KOPT-K1 (cell line): ENCODE measurements around the gene BRD1.

Experiments used
- H3K27ac ChIP-seq: fragments of 200-600 bp; sonication (generic); 2 replicates; pipeline ENCODE4 v1.5.1; 2016; ENCODE audit warnings: antibody characterized with exemption, mild to moderate bottlenecking, low read depth, low read length; ENCODE audit not compliant: poor library complexity, severe bottlenecking
- H3K36me3 ChIP-seq: fragments of 200-600 bp; sonication (generic); 2 replicates; pipeline ENCODE4 v1.5.1; 2017; ENCODE audit warnings: antibody characterized with exemption, mild to moderate bottlenecking, low read length, moderate library complexity; ENCODE audit not compliant: insufficient read depth
- H3K9me3 ChIP-seq: fragments of 200-600 bp; sonication (generic); 2 replicates; pipeline ENCODE4 v1.5.1; 2017; ENCODE audit warnings: antibody characterized with exemption, low read length, mild to moderate bottlenecking; ENCODE audit not compliant: insufficient read depth, poor library complexity, severe bottlenecking

BRD1 gene

DNA sequence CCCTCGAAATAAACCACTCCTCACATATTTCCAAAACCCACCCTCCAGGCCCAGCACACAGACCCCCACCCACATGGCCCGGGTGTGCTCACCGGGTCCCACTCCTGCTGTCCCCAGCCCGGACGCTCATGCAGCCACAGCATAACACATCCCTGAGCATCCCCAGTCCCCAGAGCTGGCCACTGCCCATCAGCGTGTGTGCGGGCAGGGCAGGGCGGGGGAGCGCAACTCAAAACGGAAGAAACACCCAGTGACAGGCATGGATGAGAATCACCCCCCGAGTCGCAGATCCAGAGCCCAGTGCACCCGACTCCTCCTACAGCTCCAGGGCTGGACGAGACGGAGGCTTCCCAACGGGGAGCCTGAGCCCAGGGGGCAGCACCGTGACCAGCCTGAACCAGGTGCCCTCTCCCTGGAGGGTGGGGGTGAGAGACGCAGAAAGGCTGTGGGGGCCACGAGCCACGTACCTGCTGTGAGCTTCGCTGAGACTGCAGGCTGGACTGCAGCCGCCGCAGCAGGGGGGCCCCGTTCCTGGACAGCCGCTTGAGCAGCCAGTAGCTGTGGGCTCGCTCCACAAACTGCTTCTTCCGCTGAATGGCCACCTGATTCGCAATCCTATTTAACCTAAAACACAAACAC lies 23.8 kb downstream of the BRD1 start:
- H3K36me3 ChIP-seq: peaks cover 97% of the 10 kb centered on the region
- no peak overlapping the region for H3K27ac ChIP-seq
- H3K9me3 ChIP-seq: no peaks in the 10 kb centered on the region

DNA sequence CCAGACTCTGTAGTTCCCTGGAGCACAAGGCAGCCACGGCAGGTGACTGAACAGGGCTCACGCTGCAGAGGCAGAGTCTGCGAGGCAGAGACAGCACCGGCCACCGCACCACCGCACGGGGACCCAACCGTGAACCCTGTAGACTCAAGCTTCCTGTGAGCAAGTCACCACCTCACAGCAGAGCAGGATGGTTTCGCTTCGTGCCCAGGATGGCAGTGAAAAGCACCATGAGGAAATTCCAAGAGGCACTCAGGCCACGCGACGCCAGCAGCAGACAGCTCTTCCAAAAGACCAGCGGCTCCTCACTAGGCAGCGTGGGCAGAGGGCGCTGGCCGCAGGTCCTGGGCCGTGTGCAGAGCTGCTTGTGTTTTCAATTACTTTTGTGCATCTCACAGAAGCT lies 24.5 kb downstream of the BRD1 start:
- Histone ChIP-seq H3K36me3 (peaks cover 97% of the 10 kb centered on the region), H3K9me3 (no peaks in the 10 kb centered on the region)

DNA sequence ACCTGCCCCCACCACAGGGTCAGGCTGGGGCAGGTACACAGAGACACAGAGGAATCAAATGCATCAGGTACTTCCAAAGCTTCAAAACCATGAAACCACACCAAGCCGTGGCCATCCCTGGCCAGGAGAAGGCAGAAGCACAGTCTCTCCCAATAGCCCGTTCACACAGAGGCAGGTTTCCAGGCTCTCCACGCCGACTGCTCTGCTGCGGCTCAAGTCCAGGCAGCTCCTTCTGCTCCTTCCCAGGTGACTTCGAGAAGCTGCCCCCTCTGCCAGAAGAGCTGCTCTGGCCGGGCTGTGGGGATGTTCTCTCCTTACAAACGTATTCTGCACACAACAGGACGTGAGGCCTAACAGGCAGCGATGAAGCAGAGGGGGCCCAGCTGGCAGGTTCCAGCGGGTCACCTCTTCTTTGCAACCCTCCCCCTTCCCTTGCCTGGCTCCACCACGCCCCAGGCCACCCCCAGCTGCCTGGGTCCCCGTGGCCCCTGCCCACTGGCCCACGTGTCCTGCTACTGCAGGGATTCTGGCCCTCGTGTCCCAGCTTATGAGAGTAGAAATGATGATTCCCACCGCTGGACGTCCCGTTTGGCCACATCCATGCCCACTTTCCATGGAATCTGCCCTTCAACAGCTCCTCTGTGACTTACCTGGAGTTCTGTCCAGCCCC lies 26.1 kb downstream of the BRD1 start:
- Histone ChIP-seq H3K9me3 (no peaks in the 10 kb centered on the region), H3K36me3 (peaks cover 97% of the 10 kb centered on the region), H3K27ac (no peak overlapping the region)

More for the DNA sequence above, 24.5 kb downstream of the BRD1 start:
- H3K27ac ChIP-seq: no peak overlapping the region

DNA sequence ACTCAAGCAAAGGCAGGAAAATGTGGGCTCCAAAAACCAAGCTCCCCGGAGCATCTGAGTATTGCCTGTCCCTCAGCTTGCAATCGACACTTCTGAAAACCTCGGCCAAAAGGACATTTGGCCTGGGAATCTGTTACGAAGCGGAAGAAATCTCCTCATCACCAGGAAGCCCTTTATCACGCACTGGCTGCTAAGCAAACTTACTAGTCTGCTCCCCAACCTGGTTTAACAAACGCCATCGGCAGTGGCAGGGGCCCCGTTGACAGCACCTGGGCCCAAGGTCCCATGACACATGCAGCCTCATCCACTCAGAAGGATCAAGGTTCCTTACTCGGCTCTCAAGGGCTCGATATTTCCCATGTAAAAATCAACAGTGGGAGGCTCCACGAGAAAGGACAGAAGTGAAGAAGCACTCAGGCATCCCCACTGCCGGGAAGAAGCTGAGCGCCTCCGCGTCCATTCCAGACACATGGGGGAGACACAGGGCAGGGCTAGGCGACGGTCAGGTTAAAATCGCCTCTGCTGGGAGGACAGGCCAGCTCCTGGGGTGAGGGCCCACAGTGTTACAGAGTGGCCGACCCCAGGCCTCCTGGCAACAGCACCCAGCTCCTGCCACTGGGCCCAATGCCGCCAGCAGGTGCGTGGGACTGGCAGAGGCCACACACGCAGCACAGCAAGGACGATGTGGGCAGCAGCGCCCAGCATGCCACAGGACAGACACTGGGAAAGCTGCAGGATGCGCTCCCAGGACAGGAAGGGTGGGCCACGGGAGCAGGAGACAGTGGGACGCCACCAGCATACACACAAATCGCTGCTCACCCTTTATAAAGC lies 27.1 kb downstream of the BRD1 start:
- H3K27ac ChIP-seq: no peak overlapping the region
- no peaks in the 10 kb centered on the region for H3K9me3 ChIP-seq
- H3K36me3 ChIP-seq: peaks cover 97% of the 10 kb centered on the region

DNA sequence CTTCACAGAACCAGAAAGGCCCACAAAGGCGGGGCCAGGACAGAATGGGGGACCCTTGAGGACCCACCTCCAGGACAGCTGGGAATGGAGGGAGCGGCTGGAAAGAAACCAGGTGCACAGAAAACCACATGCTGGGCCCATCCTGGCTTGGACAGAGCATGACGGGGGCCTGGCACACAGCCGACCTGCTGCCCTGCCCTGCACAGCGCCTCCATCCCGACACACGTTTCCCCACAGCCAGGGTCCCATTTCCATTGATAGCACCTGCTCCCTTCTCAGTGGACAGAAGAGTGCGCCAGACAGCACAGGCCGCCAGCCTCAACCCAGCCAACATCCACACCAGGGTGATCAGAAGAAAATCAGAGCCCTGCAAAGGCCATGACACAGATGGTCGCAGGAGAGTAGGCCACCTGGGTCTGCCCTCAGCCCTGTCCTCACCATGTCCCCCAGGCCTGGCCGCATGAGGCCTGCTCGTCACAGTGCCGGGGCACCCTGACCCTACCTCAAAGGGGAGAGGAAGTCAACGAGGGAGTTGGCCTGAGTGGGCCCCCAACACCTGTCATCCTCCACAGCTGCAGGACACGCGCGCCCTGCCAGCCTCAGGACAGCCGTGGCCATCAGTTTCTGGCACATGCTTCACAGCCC lies 28.1 kb downstream of the BRD1 start:
- peaks cover 97% of the 10 kb centered on the region for H3K36me3 ChIP-seq
- no peak overlapping the region for H3K27ac ChIP-seq
- no peaks in the 10 kb centered on the region for H3K9me3 ChIP-seq

DNA sequence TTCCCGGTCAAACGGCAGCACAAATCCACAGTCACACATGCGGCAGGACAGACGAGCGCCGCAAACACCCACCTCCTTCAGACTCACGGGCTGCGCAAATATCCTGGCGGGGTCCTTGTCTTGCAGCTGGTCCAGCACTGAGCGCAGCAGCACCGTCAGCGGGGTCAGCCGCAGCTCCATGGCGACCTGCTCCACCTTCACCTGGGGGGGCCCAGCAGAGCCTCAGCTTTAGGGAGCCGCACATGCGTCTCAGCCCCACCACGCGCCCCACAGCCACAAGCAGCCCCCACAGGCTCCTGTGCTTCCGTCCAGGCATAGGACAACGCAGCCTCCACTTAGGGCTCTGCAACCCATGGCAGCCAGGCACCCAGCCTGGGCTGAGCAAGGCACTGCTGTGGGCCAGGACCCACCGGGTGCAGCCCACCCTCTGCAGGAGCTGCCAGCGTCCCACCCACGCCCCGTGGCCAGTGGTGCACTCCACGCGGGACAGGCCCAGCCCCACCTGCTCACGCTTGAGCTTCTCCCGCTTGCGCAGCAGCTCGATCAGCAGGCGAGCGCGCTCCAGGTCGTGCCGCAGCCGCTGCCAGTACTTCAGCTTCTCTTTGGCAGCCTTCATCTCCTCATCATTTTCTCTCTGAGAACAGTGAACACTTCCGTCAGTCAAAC lies 29.1 kb downstream of the BRD1 start:
- Histone ChIP-seq H3K36me3 (peaks cover 97% of the 10 kb centered on the region), H3K9me3 (no peaks in the 10 kb centered on the region), H3K27ac (no peak overlapping the region)

DNA sequence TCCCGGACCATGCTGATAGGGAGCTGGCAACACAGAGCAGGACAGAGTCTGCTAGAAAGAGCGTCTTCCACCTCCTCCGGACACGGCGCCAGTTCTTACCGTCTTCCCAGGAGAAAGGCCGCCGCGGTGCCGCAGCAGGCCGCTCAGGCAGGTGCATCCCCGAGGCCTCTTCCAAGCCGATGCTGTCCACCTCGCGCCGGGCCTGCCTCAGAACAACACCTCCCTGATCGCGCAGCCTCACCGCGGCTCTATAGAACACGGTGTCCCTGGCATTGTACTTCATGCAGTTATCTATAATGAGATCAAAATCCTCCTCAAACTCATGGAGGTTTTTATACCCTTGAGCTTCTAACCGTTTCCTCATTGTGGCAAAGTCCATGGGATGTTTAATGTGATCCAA lies 30.0 kb downstream of the BRD1 start:
- peaks cover 97% of the 10 kb centered on the region for H3K36me3 ChIP-seq
- no peaks in the 10 kb centered on the region for H3K9me3 ChIP-seq
- H3K27ac ChIP-seq: no peak overlapping the region

DNA sequence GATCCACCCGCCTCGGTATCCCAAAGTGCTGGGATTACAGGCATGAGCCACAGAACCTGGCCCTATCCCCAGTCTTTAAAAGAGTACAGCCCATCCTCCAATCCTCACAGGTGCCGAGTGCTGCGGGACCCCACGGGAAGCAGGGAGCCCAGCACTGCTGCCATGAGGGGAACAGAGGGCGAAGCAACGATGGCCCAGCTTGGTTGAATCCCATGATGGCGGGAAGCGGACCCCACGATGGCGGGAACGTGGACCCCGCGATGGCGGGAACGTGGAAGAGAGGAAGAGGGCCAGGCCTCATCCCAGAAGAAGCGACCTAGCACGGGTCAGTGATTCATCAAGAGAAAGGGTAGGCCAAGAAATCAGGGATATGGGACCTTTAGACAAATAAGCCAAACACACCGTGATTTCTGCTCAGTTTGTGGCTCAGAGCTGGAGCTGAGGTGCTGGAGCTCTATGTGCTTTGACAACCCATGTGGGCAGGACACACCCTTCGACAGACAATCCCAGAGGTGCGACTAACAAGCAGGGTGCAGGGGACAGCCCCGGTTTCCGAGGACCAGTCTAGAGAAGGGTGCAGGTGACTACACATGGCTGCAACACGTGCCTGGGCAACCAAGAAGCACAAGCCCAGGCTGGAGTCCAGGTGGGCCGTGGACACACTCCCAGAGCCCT lies 30.9 kb downstream of the BRD1 start:
- Histone ChIP-seq H3K36me3 (peaks cover 100% of the 10 kb centered on the region), H3K27ac (no peak overlapping the region), H3K9me3 (no peaks in the 10 kb centered on the region)

DNA sequence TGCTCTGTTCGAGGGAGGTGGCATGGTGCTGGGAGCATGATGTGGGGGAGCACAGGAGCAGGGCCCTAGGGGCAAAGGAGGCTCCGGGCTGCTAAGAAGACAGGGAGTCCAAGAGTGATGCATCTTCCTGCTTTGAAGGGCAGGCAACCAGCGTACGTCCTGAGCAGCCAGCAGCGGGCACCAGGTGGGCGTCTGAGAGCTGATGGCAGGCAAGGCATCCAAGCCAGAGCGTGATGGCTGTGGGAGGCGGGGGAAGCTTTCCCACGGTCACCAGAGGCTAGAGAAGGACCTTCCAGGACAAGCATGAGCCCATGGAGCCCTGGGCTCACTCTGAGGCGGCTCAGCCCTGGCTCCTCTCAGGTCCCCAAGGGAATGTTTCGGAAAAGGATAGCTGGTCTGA lies 32.2 kb downstream of the BRD1 start:
- Histone ChIP-seq H3K36me3 (peaks cover 100% of the 10 kb centered on the region), H3K9me3 (no peaks in the 10 kb centered on the region), H3K27ac (peak overlapping the region; percentile 15)

DNA sequence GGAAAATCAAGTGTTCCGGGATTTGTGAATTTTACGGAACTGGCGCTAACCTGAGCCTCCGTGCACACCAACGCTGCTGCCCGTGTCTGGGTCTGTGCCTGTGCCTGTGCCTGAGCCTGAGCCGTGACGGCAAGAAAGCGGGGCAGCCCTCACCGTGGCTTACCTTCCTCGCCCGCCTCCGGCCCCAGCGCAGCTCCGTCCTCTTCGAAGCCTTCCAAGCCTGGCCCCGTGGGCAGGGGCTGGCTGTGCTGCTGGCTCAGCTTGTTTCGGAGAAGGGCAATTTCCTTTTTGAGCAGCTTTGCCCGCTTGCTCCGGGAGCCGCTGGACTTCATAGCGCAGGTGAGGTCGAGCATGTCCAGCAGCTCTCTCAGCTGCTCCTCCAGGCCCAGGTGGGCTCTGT lies 33.8 kb downstream of the BRD1 start:
- Histone ChIP-seq H3K36me3 (peaks cover 94% of the 10 kb centered on the region), H3K27ac (no peak overlapping the region), H3K9me3 (no peaks in the 10 kb centered on the region)

DNA sequence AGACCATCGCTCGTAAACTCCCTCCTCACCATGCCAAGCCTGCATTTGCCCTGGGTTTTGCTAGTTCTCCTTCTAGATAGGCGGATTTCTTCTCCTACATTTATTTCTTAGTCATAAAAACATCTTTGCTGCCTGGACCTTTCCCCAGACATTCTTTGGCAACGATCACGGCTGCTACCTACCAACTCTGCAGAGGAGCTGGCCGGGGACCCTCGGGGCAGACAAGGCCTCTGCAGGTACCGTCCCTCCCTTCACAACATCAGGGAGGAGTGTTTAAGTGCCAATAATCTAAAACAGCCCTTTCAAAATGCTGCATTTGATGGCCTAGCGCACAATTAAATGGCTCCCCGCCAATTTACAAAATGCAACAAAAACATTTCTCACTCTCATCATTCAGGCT lies 34.4 kb downstream of the BRD1 start:
- Histone ChIP-seq H3K36me3 (peaks cover 94% of the 10 kb centered on the region), H3K9me3 (no peaks in the 10 kb centered on the region), H3K27ac (no peak overlapping the region)

DNA sequence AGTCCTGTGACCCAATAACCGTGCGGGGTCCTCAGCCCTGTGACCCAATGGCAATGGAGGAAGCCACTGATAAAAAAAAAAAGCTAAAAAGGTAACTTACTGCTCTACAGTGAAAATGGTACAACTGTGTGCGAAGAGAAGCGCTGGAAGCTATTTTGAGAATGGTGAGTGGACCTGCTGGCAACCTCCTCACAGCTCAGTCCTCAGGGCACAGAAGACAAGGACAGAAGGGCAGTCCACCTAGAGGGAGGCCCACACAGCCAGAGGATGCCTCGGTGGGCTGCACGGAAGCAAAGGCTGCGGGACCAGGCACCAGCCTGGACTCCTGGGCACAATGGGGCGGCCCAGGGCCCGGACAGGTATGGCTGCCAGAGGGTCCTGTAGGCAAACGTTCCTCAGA lies 35.6 kb downstream of the BRD1 start:
- no peaks in the 10 kb centered on the region for H3K9me3 ChIP-seq
- no peak overlapping the region for H3K27ac ChIP-seq
- peaks cover 94% of the 10 kb centered on the region for H3K36me3 ChIP-seq

DNA sequence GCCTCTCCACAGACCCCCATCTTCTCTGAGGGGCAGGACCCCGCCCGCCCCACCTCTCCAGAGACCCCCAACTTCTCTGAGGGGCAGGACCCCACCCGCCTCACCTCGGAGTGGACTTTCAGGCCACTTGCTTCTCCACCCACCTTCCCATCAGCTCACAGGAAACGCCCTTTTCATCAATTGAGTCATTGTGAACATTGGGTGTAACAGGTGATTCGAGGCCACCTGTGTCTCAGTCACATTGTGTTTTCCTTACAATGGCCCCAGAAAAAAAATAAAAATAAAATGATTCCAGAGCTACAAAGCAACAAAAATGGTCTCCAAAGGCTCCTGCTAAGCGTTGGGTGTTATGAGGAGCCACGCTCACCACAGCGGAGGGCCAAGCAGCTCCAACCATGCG lies 36.0 kb downstream of the BRD1 start:
- H3K36me3 ChIP-seq: peaks cover 94% of the 10 kb centered on the region
- no peak overlapping the region for H3K27ac ChIP-seq

DNA sequence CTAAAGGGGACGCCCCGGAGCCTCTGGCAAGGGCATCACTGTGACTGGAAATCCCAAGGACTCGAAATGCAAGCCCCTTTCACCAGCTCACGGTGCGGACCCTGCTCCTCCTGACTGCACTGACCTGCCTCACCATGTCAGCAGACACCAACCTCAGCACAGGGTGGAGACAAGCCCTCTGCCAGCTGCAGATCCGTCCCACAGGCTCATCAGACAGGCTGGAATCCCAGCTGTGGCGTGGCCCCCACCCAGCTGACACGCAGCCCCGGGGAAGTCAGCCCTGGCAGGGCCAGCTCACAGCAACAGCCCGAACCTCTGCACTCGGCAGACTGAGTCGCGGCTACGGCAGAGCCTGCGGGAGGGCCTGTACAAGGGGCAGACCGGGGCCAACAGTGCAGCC lies 36.8 kb downstream of the BRD1 start:
- peaks cover 94% of the 10 kb centered on the region for H3K36me3 ChIP-seq
- H3K9me3 ChIP-seq: no peaks in the 10 kb centered on the region
- peak overlapping the region; percentile 71 for H3K27ac ChIP-seq

More for the DNA sequence above, 36.0 kb downstream of the BRD1 start:
- no peaks in the 10 kb centered on the region for H3K9me3 ChIP-seq
